ENCODE results near the gene TGFBR3.

TGFBR3 gene

GRCh38 chr1:91885716-91886506 lies at the start of gene TGFBR3:
TGFBR3 (minus strand) TSS chr1:91886151; CDS start chr1:91861531, 24,620 bp downstream.
- peak; percentile 47 to 58 (median 56) for DNase-seq (ENCODE audit: low read depth in 3 of 3, low spot score in 1 of 3)

GRCh38 chr1:91929250-91929649 lies 43.3 kb upstream of the TGFBR3 start:
- no peak for DNase-seq (ENCODE audit: low read depth in 3 of 3, low spot score in 1 of 3)

- no peak for DNase-seq (ENCODE audit: low read depth in 3 of 3, low spot score in 1 of 3)
Observed at GRCh38 chr1:91928026-91928425, 42.1 kb upstream of the TGFBR3 start.

- DNase-seq (ENCODE audit: low read depth in 3 of 3, low spot score in 1 of 3) = no peak
Observed at GRCh38 chr1:91925644-91926435, 39.9 kb upstream of the TGFBR3 start.

DNA sequence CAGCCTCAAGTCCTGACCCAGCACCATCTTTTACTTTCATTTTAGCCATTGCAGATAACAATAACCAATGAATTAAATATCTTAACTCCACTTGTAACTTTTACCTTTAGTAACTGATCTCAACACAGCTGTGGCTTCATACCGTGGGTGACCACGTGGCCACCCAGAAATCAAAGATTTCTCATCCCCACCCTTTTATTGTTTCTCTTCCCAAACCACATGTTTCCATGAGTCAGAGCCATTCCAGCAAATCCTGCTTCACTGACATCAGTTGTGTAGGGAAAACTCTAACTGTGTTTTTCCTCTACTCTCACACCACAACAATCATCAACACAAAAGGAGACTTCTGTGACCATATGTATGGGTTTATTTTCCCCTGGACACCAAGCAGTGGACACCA lies 38.2 kb upstream of the TGFBR3 start:
- DNase-seq (ENCODE audit: low read depth in 3 of 3, low spot score in 1 of 3) = no peak

- no peak for DNase-seq (ENCODE audit: low read depth in 3 of 3, low spot score in 1 of 3)
Observed at GRCh38 chr1:91919962-91920361, 34.0 kb upstream of the TGFBR3 start.

- no peak for DNase-seq (ENCODE audit: low read depth in 3 of 3, low spot score in 1 of 3)
Observed at GRCh38 chr1:91916811-91917460, 31.0 kb upstream of the TGFBR3 start.

DNA sequence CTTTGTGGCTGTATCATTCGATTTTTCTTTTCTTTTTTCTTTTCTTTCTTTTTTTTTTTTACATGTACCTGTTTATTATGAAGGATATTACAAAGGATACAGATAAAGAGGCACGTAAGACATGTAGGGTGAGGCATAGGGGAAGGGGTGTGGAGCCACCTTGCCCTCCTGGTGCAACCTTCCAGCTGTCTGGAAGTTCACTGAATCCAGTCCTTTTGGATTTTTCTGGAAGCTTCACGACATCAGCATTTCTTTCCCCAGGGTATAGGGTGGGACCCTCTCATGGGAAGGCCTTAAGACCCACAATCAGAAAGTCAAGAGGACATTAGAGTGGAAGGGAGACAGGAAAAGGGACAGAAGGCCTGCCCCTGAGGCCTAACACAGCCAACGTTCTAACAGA lies 30.1 kb upstream of the TGFBR3 start:
- no peak for DNase-seq (ENCODE audit: low read depth in 3 of 3, low spot score in 1 of 3)

- no peak for DNase-seq (ENCODE audit: low read depth in 3 of 3, low spot score in 1 of 3)
Observed at GRCh38 chr1:91913018-91913417, 27.1 kb upstream of the TGFBR3 start.

DNA sequence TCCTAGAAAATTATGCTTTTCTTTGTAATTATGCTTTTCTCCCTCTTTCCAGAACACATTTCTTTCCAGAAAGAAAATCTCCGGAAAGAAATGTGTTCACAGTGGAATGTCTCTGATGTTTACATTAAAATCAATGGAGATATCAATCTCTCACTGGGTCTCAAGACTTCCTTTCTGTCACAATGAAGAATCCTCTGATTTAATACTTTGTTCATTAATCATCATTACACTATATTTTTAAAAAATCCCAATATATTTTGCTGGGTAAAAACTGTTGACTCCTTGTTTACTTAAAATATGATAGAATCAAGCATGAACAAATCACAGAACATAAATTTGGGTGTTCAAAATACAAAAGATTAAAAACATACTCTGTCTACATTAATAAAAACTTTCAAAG lies 26.3 kb upstream of the TGFBR3 start:
- no peak for DNase-seq (ENCODE audit: low read depth in 3 of 3, low spot score in 1 of 3)

DNA sequence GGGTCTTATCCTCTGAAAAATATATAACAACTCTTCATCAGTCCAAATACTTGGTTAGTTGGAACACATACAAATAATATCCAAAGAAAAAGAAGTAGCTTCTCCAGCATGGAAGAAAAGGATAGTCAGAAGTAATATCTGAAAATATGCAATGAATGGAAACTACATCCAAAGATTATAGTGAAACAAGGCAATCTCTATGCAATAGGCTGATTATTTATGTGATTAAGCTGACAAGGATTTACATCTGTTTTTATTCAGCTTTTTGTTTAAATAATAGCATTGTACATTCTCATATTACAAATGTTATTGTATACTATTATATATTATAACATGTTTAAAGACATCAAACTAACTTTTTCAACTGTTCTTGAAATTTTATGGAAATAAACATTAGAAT lies 15.3 kb upstream of the TGFBR3 start:
- no peak for DNase-seq (ENCODE audit: low read depth in 3 of 3, low spot score in 1 of 3)

DNA sequence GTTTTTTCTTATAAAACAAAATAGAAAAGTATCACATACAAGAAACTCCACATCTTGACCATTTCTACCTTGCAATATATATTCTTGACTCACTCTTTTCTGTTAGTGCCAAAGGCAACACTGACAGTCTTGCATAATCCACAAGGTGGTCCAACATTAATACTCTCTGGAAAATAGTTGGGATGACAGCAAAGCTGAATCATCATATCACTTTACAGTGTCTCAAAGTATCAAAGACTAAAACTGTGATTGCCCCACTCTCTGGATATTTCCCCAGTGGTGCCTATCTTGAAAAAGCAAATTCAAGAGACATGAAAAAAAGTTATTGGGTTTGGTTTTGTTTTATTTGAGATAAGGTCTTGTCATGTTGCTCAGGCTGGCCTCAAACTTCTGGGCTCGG lies 14.6 kb upstream of the TGFBR3 start:
- DNase-seq (ENCODE audit: low read depth in 3 of 3, low spot score in 1 of 3) = no peak

DNA sequence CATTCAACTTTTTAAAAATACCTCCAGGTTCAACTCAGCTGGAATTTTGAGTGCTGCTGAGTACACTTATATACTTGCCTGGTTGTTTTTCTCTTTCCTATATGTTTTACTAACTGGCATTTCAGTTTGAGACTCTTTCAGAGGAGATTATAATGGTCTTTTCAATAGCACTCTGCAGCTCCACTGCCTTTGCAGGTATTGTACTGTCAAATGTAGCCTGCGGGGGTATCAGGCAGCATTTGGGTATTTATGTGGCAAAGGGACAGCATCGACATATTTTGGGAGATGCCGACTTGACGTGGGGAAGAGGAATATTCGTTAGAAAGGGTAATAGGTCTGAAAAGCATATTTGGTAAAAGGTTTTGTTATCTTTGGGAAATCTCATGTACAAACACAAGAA lies 11.1 kb upstream of the TGFBR3 start:
- DNase-seq (ENCODE audit: low read depth in 3 of 3, low spot score in 1 of 3) = no peak

DNA sequence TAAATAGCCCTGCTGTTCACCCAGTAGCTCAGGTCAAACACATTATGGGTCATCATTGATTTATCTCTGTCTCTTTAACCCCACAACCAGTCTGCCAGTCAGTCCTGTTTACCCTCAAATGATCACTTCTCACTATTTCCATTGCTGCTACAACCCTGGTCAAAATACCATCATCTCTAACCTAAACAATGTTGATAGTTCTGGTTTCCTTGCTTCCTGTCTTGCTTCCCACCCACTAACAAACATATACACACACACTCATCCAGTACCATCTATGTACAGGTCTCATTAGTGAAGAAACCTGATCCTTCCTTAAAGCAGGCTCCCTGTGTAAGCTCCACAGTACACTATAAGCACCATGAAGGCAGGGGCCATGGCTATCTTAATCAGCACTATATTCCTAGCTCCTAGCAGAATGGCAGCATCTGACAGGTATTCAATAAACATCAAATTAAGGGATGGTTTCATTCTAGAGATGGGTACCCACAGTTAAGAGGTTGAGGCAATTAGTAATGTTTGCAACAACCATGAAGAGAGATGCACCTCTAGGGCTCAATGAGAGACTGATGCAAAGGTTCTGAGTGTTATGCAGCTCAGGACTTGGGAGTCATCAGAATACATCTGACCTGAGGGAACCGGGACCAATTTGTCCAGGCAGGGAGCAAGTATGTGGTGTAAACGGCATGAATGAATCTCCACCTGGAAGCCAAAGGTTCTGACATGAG lies 10.0 kb upstream of the TGFBR3 start:
- no peak for DNase-seq (ENCODE audit: low read depth in 3 of 3, low spot score in 1 of 3)

DNA sequence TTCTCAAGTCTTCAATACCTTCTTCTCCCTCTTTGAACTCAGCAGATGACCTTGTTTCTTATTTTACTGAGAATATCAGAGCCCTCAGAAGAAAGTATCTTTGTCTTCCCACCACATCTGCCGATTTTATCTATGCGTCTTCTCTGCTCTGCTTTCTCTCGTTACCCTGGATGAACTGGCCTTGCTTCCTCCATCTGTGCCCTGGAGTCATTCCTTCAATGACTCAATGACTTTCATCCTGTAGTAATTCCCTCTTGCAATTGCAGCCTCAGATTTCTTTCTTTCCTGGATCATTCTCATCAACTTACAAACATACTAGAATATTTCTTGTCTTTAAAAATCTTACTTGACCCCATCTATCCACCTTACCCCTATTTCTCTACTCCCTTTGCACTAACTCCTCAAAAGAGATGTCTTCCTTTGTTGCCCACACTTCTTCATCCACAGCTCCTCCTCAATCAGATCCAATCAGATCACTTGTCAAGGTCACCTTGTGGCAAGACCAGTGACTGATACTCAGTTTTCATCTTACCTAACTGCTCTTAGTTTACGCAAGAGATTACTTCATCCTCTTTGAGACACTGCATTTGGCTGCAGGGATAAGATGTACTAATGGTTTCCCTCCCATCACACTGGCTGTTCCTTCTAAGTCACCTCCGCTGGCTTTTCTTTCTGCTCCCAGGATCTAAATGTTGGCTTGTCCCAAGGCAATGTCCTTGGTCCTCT lies 8.2 kb upstream of the TGFBR3 start:
- DNase-seq (ENCODE audit: low read depth in 3 of 3, low spot score in 1 of 3) = no peak

GRCh38 chr1:91891969-91892368 lies 6.0 kb upstream of the TGFBR3 start:
- no peak for DNase-seq (ENCODE audit: low read depth in 3 of 3, low spot score in 1 of 3)

DNA sequence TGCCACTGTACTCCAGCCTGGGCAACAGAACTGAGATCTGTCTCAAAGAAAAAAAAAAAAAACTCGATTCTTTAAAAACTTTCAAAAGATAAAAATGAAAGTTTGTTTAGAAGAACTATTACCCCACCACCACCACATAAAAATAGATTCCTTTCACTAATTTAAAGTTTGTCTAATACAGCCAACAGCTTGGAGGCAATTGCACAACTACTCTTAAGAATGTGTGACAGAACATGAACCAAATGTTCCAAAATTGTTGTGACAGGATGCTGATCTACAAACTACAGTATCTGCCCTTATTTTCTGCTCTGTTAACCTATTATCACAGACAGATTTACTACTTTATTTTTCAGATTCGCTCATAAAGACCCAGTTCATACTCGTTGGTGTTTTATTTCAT lies 5.5 kb upstream of the TGFBR3 start:
- DNase-seq (ENCODE audit: low read depth in 3 of 3, low spot score in 1 of 3) = no peak

- no peak for DNase-seq (ENCODE audit: low read depth in 3 of 3, low spot score in 1 of 3)
Observed at GRCh38 chr1:91889717-91890459, 3.9 kb upstream of the TGFBR3 start.

DNA sequence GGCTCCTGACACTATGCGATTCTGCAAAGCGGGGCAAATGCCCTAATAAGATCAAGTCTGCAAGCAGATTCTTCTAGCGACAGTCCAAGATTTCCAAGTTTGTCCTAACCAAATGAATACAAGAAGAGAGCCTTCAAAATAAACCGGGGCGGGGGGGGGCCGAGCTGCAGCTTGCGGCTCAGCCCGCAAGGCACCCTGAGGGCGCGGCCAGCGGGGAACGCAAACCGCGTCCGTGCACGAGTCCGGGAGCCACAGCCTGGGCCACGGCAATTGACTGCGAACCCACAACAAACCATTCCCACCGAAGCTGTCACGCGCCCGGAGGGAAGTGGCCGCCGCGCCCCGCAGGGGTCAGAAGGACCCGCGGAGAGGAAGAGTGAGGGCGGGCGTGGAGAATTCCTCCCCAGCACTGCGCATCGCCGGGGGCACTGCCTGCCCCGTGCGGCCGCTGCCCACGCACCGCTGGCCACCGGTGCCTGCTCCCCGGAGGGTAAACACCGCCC lies 687 bp downstream of the TGFBR3 start:
- DNase-seq (ENCODE audit: low read depth in 3 of 3, low spot score in 1 of 3) = no peak
